Neuronal stem cell (in vitro differentiated cells): ENCODE measurements around the gene REPIN1.

Experiments used
- DNase-seq: peaks from one replicate; pipeline ENCODE4 v3.0.0-alpha.2; 2013; ENCODE audit warnings: low spot score
- H2AFZ ChIP-seq: one replicate; pipeline ENCODE4 v1.6.1; 2013; ENCODE audit warnings: mild to moderate bottlenecking, low read length, inconsistent platforms
- H2AK5ac ChIP-seq: 2 replicates; pipeline ENCODE4 v1.6.1; 2013; ENCODE audit warnings: low read depth, mild to moderate bottlenecking, inconsistent platforms, low read length, moderate library complexity, mixed read lengths
- H2BK120ac ChIP-seq: 2 replicates; pipeline ENCODE4 v1.6.1; 2013; ENCODE audit warnings: low read depth, mild to moderate bottlenecking, inconsistent platforms, low read length, moderate library complexity, mixed read lengths
- H2BK12ac ChIP-seq: one replicate; pipeline ENCODE4 v1.6.1; 2013; ENCODE audit warnings: low read length, inconsistent platforms
- H2BK15ac ChIP-seq: 2 replicates; pipeline ENCODE4 v1.6.1; 2013; ENCODE audit warnings: mild to moderate bottlenecking, low read length, inconsistent platforms, mixed read lengths
- H2BK5ac ChIP-seq: one replicate; pipeline ENCODE4 v1.6.1; 2013; ENCODE audit warnings: inconsistent platforms, mild to moderate bottlenecking, low read length, moderate library complexity
- H3K14ac ChIP-seq: one replicate; pipeline ENCODE4 v1.6.1; 2013; ENCODE audit warnings: low read length, inconsistent platforms
- H3K18ac ChIP-seq: 2 replicates; pipeline ENCODE4 v1.6.1; 2013; ENCODE audit warnings: low read length, inconsistent platforms
- H3K23ac ChIP-seq: 2 replicates; pipeline ENCODE4 v1.6.1; 2013; ENCODE audit warnings: low read depth, mild to moderate bottlenecking, mixed read lengths, low read length, inconsistent platforms; ENCODE audit not compliant: poor library complexity
- H3K27ac ChIP-seq: replicated peaks from 3 replicates; pipeline ENCODE4 v1.5.1; 2013; ENCODE audit warnings: low read length, inconsistent platforms
- H3K27me3 ChIP-seq, 3 experiments: 2 replicates each; pipeline ENCODE4 v1.6.1; 2013; ENCODE audit warnings: low read length in 3 of 3, mild to moderate bottlenecking in 2 of 3, inconsistent platforms in 1 of 3, low read depth in 1 of 3, mixed read lengths in 1 of 3, moderate library complexity in 1 of 3; ENCODE audit not compliant: control insufficient read depth in 3 of 3, insufficient read depth in 3 of 3
- H3K36me3 ChIP-seq, 2 donors: replicated peaks in 1 of 2; 2 replicates each; pipeline ENCODE4 v1.6.1; 2013; ENCODE audit warnings: low read length in 2 of 2; ENCODE audit not compliant: control insufficient read depth in 2 of 2, insufficient read depth in 2 of 2
- H3K4ac ChIP-seq: 2 replicates; pipeline ENCODE4 v1.6.1; 2013; ENCODE audit warnings: inconsistent platforms, mild to moderate bottlenecking, low read length, moderate library complexity
- H3K4me1 ChIP-seq, 2 donors: 1 replicate in 1 of 2; 2 replicates in 1 of 2; pipeline ENCODE4 v1.6.1; 2013; ENCODE audit warnings: low read length in 2 of 2, low read depth in 1 of 2; ENCODE audit not compliant: control insufficient read depth in 2 of 2, insufficient read depth in 1 of 2
- H3K4me2 ChIP-seq: one replicate; pipeline ENCODE4 v1.6.1; 2013; ENCODE audit warnings: mild to moderate bottlenecking, low read length, inconsistent platforms; ENCODE audit not compliant: insufficient read depth, poor library complexity, severe bottlenecking
- H3K4me3 ChIP-seq, 2 donors: 2 replicates each; pipeline ENCODE4 v1.5.1; 2013; ENCODE audit warnings: low read length in 2 of 2, mild to moderate bottlenecking in 2 of 2, inconsistent platforms in 1 of 2, moderate library complexity in 1 of 2
- H3K79me1 ChIP-seq: one replicate; pipeline ENCODE4 v1.6.1; 2013; ENCODE audit warnings: low read depth, mild to moderate bottlenecking, inconsistent platforms, low read length, moderate library complexity
- H3K9ac ChIP-seq: one replicate; pipeline ENCODE4 v1.6.1; 2013; ENCODE audit warnings: mild to moderate bottlenecking, low read depth, low read length, inconsistent platforms; ENCODE audit not compliant: poor library complexity
- H3K9me3 ChIP-seq, 2 donors: replicated peaks in 1 of 2; 2 replicates each; pipeline versions ENCODE3 to v1.6.1; 2013; ENCODE audit warnings: low read length in 2 of 2, mild to moderate bottlenecking in 2 of 2, inconsistent platforms in 1 of 2, low read depth in 1 of 2, mixed read lengths in 1 of 2, moderate library complexity in 1 of 2; ENCODE audit not compliant: control insufficient read depth in 2 of 2, insufficient read depth in 1 of 2
- H4K8ac ChIP-seq: one replicate; pipeline ENCODE4 v1.6.1; 2013; ENCODE audit warnings: low read depth, mild to moderate bottlenecking, inconsistent platforms, low read length, moderate library complexity
- H4K91ac ChIP-seq: one replicate; pipeline ENCODE4 v1.6.1; 2013; ENCODE audit warnings: low read length, low read depth, mild to moderate bottlenecking, inconsistent platforms; ENCODE audit not compliant: poor library complexity
- WGBS, 2 donors: extraction: QIAGEN DNeasy Blood & Tissue Kit; methylation state at CpG; one replicate each; pipeline ENCODE4 v1.1.7; 2013; ENCODE audit warnings: missing lambda C conversion rate in 2 of 2, mixed read lengths in 1 of 2; ENCODE audit not compliant: insufficient read length in 2 of 2, insufficient replicate concordance in 1 of 2; ENCODE audit errors: extremely low coverage in 2 of 2; 5-methylcytosine and 5-hydroxymethylcytosine counted together

REPIN1 gene

GRCh38 chr7:150409300-150410030, 40.8 kb downstream of the REPIN1 start:
- WGBS, 2 donors, result no CpG with 5 or more reads among the region's 10 CpGs
- Histone ChIP-seq H2BK120ac (no peak overlapping the region), H3K4me3 (no peak overlapping the region), H2AFZ (no peak overlapping the region), H3K27ac (no peak overlapping the region), H4K91ac (no peak overlapping the region), H3K79me1 (no peaks in the 10 kb centered on the region), H2BK12ac (no peak overlapping the region), H3K9me3 (no peaks in the 10 kb centered on the region), H4K8ac (no peak overlapping the region), H3K36me3 (no peaks in the 10 kb centered on the region), H3K27me3 (no peaks in the 10 kb centered on the region), H3K4me2 (no peak overlapping the region), H2BK15ac (no peak overlapping the region), H3K18ac (no peak overlapping the region), H3K9ac (no peak overlapping the region), H3K23ac (no peak overlapping the region), H2BK5ac (no peak overlapping the region), H3K4me1 (peaks cover 18 to 28% of the 10 kb centered on the region in 2 donors), H3K4ac (no peak overlapping the region), H3K14ac (no peak overlapping the region), H2AK5ac (no peak overlapping the region)
- DNase-seq, result no peak

- Histone ChIP-seq H2BK12ac (no peak overlapping the region), H3K27ac (no peak overlapping the region), H3K4me2 (no peak overlapping the region), H2BK120ac (no peak overlapping the region), H2BK15ac (no peak overlapping the region), H3K9me3 (no peaks in the 10 kb centered on the region), H3K27me3 (no peaks in the 10 kb centered on the region), H4K91ac (no peak overlapping the region), H3K23ac (no peak overlapping the region), H3K4me3 (no peak overlapping the region), H3K4ac (no peak overlapping the region), H2AK5ac (no peak overlapping the region), H3K36me3 (no peaks in the 10 kb centered on the region), H2AFZ (no peak overlapping the region), H3K14ac (no peak overlapping the region), H3K79me1 (no peaks in the 10 kb centered on the region), H3K9ac (no peak overlapping the region), H3K4me1 (peaks cover 17 to 27% of the 10 kb centered on the region in 2 donors), H4K8ac (no peak overlapping the region), H3K18ac (no peak overlapping the region), H2BK5ac (no peak overlapping the region)
- no peak for DNase-seq
- no CpG with 5 or more reads among the region's 7 CpGs for WGBS, 2 donors
These were observed 41.5 kb downstream of the REPIN1 start for GRCh38 chr7:150410131-150410530.

GRCh38 chr7:150410680-150411346, 42.2 kb downstream of the REPIN1 start:
- Histone ChIP-seq H3K18ac (peak overlapping the region; percentile 21), H4K8ac (no peak overlapping the region), H2BK5ac (no peak overlapping the region), H3K9me3 (no peaks in the 10 kb centered on the region), H3K4me2 (no peak overlapping the region), H3K27me3 (no peaks in the 10 kb centered on the region), H3K4ac (no peak overlapping the region), H3K9ac (no peak overlapping the region), H3K27ac (no peak overlapping the region), H4K91ac (no peak overlapping the region), H3K79me1 (no peaks in the 10 kb centered on the region), H3K23ac (no peak overlapping the region), H2AK5ac (no peak overlapping the region), H3K4me1 (peaks cover 17 to 29% of the 10 kb centered on the region in 2 donors), H2BK15ac (no peak overlapping the region), H3K14ac (peak overlapping the region; percentile 43), H3K36me3 (no peaks in the 10 kb centered on the region), H3K4me3 (no peak overlapping the region), H2BK120ac (no peak overlapping the region), H2AFZ (peak overlapping the region; percentile 44), H2BK12ac (no peak overlapping the region)
- no CpG with 5 or more reads among the region's 10 CpGs for WGBS, 2 donors
- DNase-seq, result no peak

- H3K4me2 ChIP-seq, result no peak overlapping the region
- no peak overlapping the region for H4K91ac ChIP-seq
- no peak overlapping the region for H3K4me3 ChIP-seq
- H2AFZ ChIP-seq, result no peak overlapping the region
- H2AK5ac ChIP-seq, result no peak overlapping the region
- H3K4ac ChIP-seq, result no peak overlapping the region
- H3K23ac ChIP-seq, result no peak overlapping the region
- H3K9ac ChIP-seq, result no peak overlapping the region
- H3K79me1 ChIP-seq, result no peaks in the 10 kb centered on the region
- H2BK15ac ChIP-seq, result no peak overlapping the region
- H3K36me3 ChIP-seq, result no peaks in the 10 kb centered on the region
- no peak overlapping the region for H2BK5ac ChIP-seq
- no peak for DNase-seq
- H2BK12ac ChIP-seq, result no peak overlapping the region
- H3K9me3 ChIP-seq, result no peaks in the 10 kb centered on the region
- no CpG with 5 or more reads among the region's 11 CpGs for WGBS, 2 donors
- no peaks in the 10 kb centered on the region for H3K27me3 ChIP-seq
- no peak overlapping the region for H4K8ac ChIP-seq
- no peak overlapping the region for H3K27ac ChIP-seq
- H3K4me1 ChIP-seq, result peaks cover 10 to 21% of the 10 kb centered on the region in 2 donors
- no peak overlapping the region for H3K14ac ChIP-seq
- H2BK120ac ChIP-seq, result no peak overlapping the region
- H3K18ac ChIP-seq, result peak overlapping the region; percentile 23
These were observed 43.0 kb downstream of the REPIN1 start for GRCh38 chr7:150411606-150412005.
